Right kidney (tissue), 1 donor: ENCODE measurements around the gene OSBPL5.
A peak's percentile ranks its signal among the peaks of the same experiment; 100 is the strongest.
"Not testable (repeated sequence)": the region's sequence is repeated elsewhere in the genome, so short reads cannot be mapped to it uniquely, and the experiment has no call there.

ENCODE experiments used
- DNase-seq: peaks from one replicate; pipeline ENCODE4 v3.0.0-alpha.2; 2016

The OSBPL5 gene

GRCh38 chr11:3083321-3083720 is 81.8 kb downstream of the OSBPL5 start:
- no peak for DNase-seq

GRCh38 chr11:3081386-3081751 is 83.7 kb downstream of the OSBPL5 start:
- DNase-seq, result no peak

GRCh38 chr11:3080733-3081385 is 84.3 kb downstream of the OSBPL5 start:
- no peak for DNase-seq

GRCh38 chr11:3080104-3080503 is 85.0 kb downstream of the OSBPL5 start:
- no peak for DNase-seq

GRCh38 chr11:3077846-3078440 is 87.2 kb downstream of the OSBPL5 start:
- no peak for DNase-seq

GRCh38 chr11:3077189-3077836 is 87.8 kb downstream of the OSBPL5 start:
- DNase-seq, result no peak

GRCh38 chr11:3074912-3075589 is 90.1 kb downstream of the OSBPL5 start:
- no peak for DNase-seq

GRCh38 chr11:3073029-3073435 is 92.1 kb downstream of the OSBPL5 start:
- no peak for DNase-seq

- no peak for DNase-seq
These were observed 95.7 kb downstream of the OSBPL5 start for GRCh38 chr11:3069425-3069824.

- not testable (repeated sequence) for DNase-seq
These were observed 98.8 kb downstream of the OSBPL5 start for GRCh38 chr11:3066308-3066707.

- DNase-seq, result not testable (repeated sequence)
These were observed 100.4 kb downstream of the OSBPL5 start for GRCh38 chr11:3064709-3065108.

GRCh38 chr11:3063876-3064275 is 101.2 kb downstream of the OSBPL5 start:
- not testable (repeated sequence) for DNase-seq

- DNase-seq, result not testable (repeated sequence)
These were observed 101.7 kb downstream of the OSBPL5 start for GRCh38 chr11:3063432-3063831.

- no peak for DNase-seq
These were observed 104.6 kb downstream of the OSBPL5 start for GRCh38 chr11:3060436-3061025.

- DNase-seq, result no peak
These were observed 106.1 kb downstream of the OSBPL5 start for GRCh38 chr11:3058753-3059664.

GRCh38 chr11:3057069-3057963 is 107.8 kb downstream of the OSBPL5 start, which contains the start of gene CARS1:
Gene CARS1, minus strand, starts transcription at chr11:3057423. Its CDS starts 56 bp downstream, at chr11:3057367.
- peak; percentile 90 for DNase-seq

- DNase-seq, result no peak
These were observed 108.6 kb downstream of the OSBPL5 start for GRCh38 chr11:3056296-3057068.

GRCh38 chr11:3055891-3056290 is 109.2 kb downstream of the OSBPL5 start:
- no peak for DNase-seq

GRCh38 chr11:3052567-3052966 is 112.5 kb downstream of the OSBPL5 start:
- no peak for DNase-seq

GRCh38 chr11:3052109-3052479 is 113.0 kb downstream of the OSBPL5 start:
- DNase-seq, result no peak
